ENCODE measurements around the gene SPTB.

- TF ChIP-seq POLR2A (IDR thresholded peaks at IDR 0.05; ENCODE audit: extremely low read depth, insufficient read length), result no peak
- no peak for TF ChIP-seq CTCF (IDR thresholded peaks at IDR 0.05; ENCODE audit: low read depth, low read length)
- no peak for TF ChIP-seq MAX (IDR thresholded peaks at IDR 0.05; ENCODE audit: low read depth, low read length)
These were observed 36.1 kb upstream of the SPTB start for GRCh38 chr14:64915797-64916196.
